CD8-positive, alpha-beta memory T cell (primary cell): Measurements from ENCODE around the gene LRRC74B. TPM values are rescaled to one million over a fixed set of nuclear protein-coding genes. Genes with fewer than 3 reads are reported as not detected.
"Not testable (repeated sequence)": the region's sequence is repeated elsewhere in the genome, so short reads cannot be mapped to it uniquely, and the experiment has no call there.

ENCODE experiments used
- CTCF ChIA-PET: fragments of 350-600 bp; sonication (Branson Sonifier 250); formaldehyde crosslinking; loops from one replicate; lab custom pipeline; 2021; ENCODE audit warnings: antibody characterized with exemption; lab: Charles Lee
- POLR2A ChIA-PET: fragments of 350-600 bp; sonication (Branson Sonifier 250); formaldehyde crosslinking; loops from one replicate; lab custom pipeline; 2021; ENCODE audit warnings: antibody characterized with exemption; lab: Charles Lee
- DNase-seq, 5 donors: peaks; one replicate each; pipeline versions ENCODE4 v3.0.0 to v3.0.0-alpha.2; 2020 to 2022; ENCODE audit warnings: mixed read lengths in 1 of 5
- H3K27ac ChIP-seq: one replicate; pipeline ENCODE4 v1.7.0; 2013; ENCODE audit warnings: low read depth, mild to moderate bottlenecking, low read length, moderate library complexity
- H3K27me3 ChIP-seq: 2 replicates; pipeline ENCODE4 v1.7.0; 2013; ENCODE audit warnings: low read length, mild to moderate bottlenecking; ENCODE audit not compliant: insufficient read depth, poor library complexity, severe bottlenecking
- H3K36me3 ChIP-seq: 2 replicates; pipeline ENCODE4 v1.7.0; 2013; ENCODE audit warnings: mild to moderate bottlenecking, low read length, moderate library complexity; ENCODE audit not compliant: insufficient read depth
- H3K4me1 ChIP-seq: 2 replicates; pipeline ENCODE4 v1.7.0; 2013; ENCODE audit warnings: mild to moderate bottlenecking, low read length, moderate library complexity; ENCODE audit not compliant: insufficient read depth
- H3K4me3 ChIP-seq: 2 replicates; pipeline ENCODE4 v1.7.0; 2013; ENCODE audit warnings: mild to moderate bottlenecking, low read length
- H3K9me3 ChIP-seq: 2 replicates; pipeline ENCODE4 v1.7.0; 2013; ENCODE audit warnings: mild to moderate bottlenecking, low read length
- H3K27ac Mint-ChIP-seq, 8 donors: one replicate each; pipeline ENCODE4 v1.8.0; 2020 to 2021; ENCODE audit warnings: mixed read lengths in 8 of 8, mild to moderate bottlenecking in 6 of 8, inconsistent platforms in 3 of 8, moderate library complexity in 3 of 8
- H3K27me3 Mint-ChIP-seq, 2 donors: one replicate each; pipeline ENCODE4 v1.8.0; 2020 to 2021; ENCODE audit warnings: mixed read lengths in 2 of 2, mild to moderate bottlenecking in 1 of 2, moderate library complexity in 1 of 2
- H3K36me3 Mint-ChIP-seq, 3 donors: one replicate each; pipeline ENCODE4 v1.8.0; 2020 to 2021; ENCODE audit warnings: mixed read lengths in 3 of 3, inconsistent platforms in 1 of 3, mild to moderate bottlenecking in 1 of 3
- H3K4me1 Mint-ChIP-seq, 3 donors: one replicate each; pipeline ENCODE4 v1.8.0; 2020 to 2021; ENCODE audit warnings: mixed read lengths in 3 of 3, inconsistent platforms in 1 of 3, mild to moderate bottlenecking in 1 of 3
- H3K4me3 Mint-ChIP-seq, 7 donors: one replicate each; pipeline ENCODE4 v1.8.0; 2020 to 2021; ENCODE audit warnings: mixed read lengths in 7 of 7, mild to moderate bottlenecking in 6 of 7, moderate library complexity in 4 of 7, inconsistent platforms in 2 of 7
- H3K9me3 Mint-ChIP-seq, 5 donors: one replicate each; pipeline ENCODE4 v1.8.0; 2020 to 2022; ENCODE audit warnings: mixed read lengths in 5 of 5, mild to moderate bottlenecking in 3 of 5, moderate library complexity in 2 of 5, inconsistent platforms in 1 of 5
- polyA plus RNA-seq: library from polyadenylated mRNA; unstranded; fragments of 300-500 nt; fragmentation: Illumina TruSeq; gene quantifications from one replicate; pipeline ENCODE4 v1.2.3, GENCODE V29; 2021
- total RNA-seq, 2 experiments: library from RNA; stranded (reverse); gene quantifications; one replicate each; pipeline ENCODE4 v1.2.3, GENCODE V29; 2021

Gene LRRC74B
- total and polyA plus RNA-seq, 3 experiments from 2014 or later, result not detected

GRCh38 chr22:21032037-21032867 lies 13.5 kb upstream of the LRRC74B start, which contains the start of gene SLC7A4:
TSS of gene SLC7A4 (minus strand) at chr22:21032561. CDS start at chr22:21031812, 749 bp downstream.
- Mint-ChIP-seq H3K36me3 (no peaks in the 10 kb centered on the region), H3K9me3 (no peaks in the 10 kb centered on the region), H3K4me1 (peaks cover 3 to 21% (median 4%) of the 10 kb centered on the region in 3 donors), H3K27ac (no peak within 1 kb of the TSS), H3K27me3 (peaks cover 33 to 34% of the 10 kb centered on the region in 2 donors), H3K4me3 (peak within 1 kb of the TSS in 5 of 7 donors; percentile 15 to 84 (median 43))
- Histone ChIP-seq H3K4me1 (no peaks in the 10 kb centered on the region), H3K27me3 (peaks cover 18% of the 10 kb centered on the region), H3K4me3 (no peak within 1 kb of the TSS), H3K36me3 (no peaks in the 10 kb centered on the region), H3K9me3 (no peaks in the 10 kb centered on the region), H3K27ac (no peak within 1 kb of the TSS)
- ChIA-PET POLR2A (no interaction called here), CTCF (interaction anchor here (0.9 kb wide), 1 partner anchor 1225 kb away, joined by 4 read pairs; no protein-coding TSS in a partner anchor)
- DNase-seq, result no peak

GRCh38 chr22:21032868-21033688 lies 12.7 kb upstream of the LRRC74B start:
- peaks cover 3 to 21% (median 4%) of the 10 kb centered on the region in 3 donors for H3K4me1 Mint-ChIP-seq
- Histone ChIP-seq H3K27me3 (peaks cover 18% of the 10 kb centered on the region), H3K27ac (no peak overlapping the region), H3K4me1 (peaks cover 3% of the 10 kb centered on the region), H3K9me3 (no peaks in the 10 kb centered on the region), H3K36me3 (no peaks in the 10 kb centered on the region), H3K4me3 (no peak overlapping the region)
- H3K27me3 Mint-ChIP-seq, result peaks cover 34% of the 10 kb centered on the region in 2 donors
- ChIA-PET CTCF (interaction anchor here (0.9 kb wide), 1 partner anchor 1226 kb away, joined by 4 read pairs; no protein-coding TSS in a partner anchor), POLR2A (no interaction called here)
- H3K36me3 Mint-ChIP-seq, result no peaks in the 10 kb centered on the region
- DNase-seq, result no peak
- peak overlapping the region in 2 of 7 donors; percentile 43 to 68 for H3K4me3 Mint-ChIP-seq
- H3K9me3 Mint-ChIP-seq, result no peaks in the 10 kb centered on the region
- no peak overlapping the region for H3K27ac Mint-ChIP-seq

DNA sequence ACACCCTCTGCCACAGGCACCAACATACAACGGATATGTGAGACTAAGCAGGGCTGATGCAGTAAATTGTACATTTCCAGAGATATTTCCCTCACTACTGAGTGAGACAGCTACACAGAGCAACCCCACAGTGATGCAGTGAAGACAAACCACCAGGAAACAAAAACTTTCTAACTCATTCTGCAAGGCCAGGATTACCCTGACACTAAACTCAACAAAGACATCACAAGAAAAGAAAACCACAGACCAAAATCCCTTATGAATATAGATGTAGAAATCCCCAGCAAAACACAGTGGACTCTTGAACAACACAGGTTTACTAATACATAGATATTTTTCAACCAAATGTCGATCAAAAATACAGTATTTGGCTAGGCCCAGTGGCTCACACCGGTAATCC lies 11.9 kb upstream of the LRRC74B start:
- POLR2A ChIA-PET, result no interaction called here
- CTCF ChIA-PET, result no interaction called here

GRCh38 chr22:21034989-21035388 lies 10.8 kb upstream of the LRRC74B start:
- H3K9me3 ChIP-seq, result no peaks in the 10 kb centered on the region
- Mint-ChIP-seq H3K4me1 (peaks cover 3 to 21% (median 4%) of the 10 kb centered on the region in 3 donors), H3K9me3 (no peaks in the 10 kb centered on the region), H3K4me3 (no peak overlapping the region), H3K36me3 (no peaks in the 10 kb centered on the region), H3K27ac (no peak overlapping the region), H3K27me3 (peaks cover 35 to 36% of the 10 kb centered on the region in 2 donors)
- no peaks in the 10 kb centered on the region for H3K36me3 ChIP-seq
- H3K27ac ChIP-seq, result no peak overlapping the region
- POLR2A ChIA-PET, result no interaction called here
- H3K4me1 ChIP-seq, result peaks cover 9% of the 10 kb centered on the region
- CTCF ChIA-PET, result no interaction called here
- peaks cover 18% of the 10 kb centered on the region for H3K27me3 ChIP-seq
- peak in 1 of 5 donors; percentile 17 for DNase-seq
- no peak overlapping the region for H3K4me3 ChIP-seq

More for the DNA sequence above, 11.9 kb upstream of the LRRC74B start:
- Histone ChIP-seq H3K27ac (no peak overlapping the region), H3K9me3 (no peaks in the 10 kb centered on the region), H3K36me3 (no peaks in the 10 kb centered on the region), H3K4me3 (no peak overlapping the region), H3K4me1 (peaks cover 9% of the 10 kb centered on the region), H3K27me3 (peaks cover 18% of the 10 kb centered on the region)
- peaks cover 3 to 21% (median 4%) of the 10 kb centered on the region in 3 donors for H3K4me1 Mint-ChIP-seq
- peak overlapping the region in 1 of 8 donors; percentile 38 for H3K27ac Mint-ChIP-seq
- H3K36me3 Mint-ChIP-seq, result no peaks in the 10 kb centered on the region
- no peaks in the 10 kb centered on the region for H3K9me3 Mint-ChIP-seq
- no peak overlapping the region for H3K4me3 Mint-ChIP-seq
- DNase-seq, result no peak
- peaks cover 38 to 40% of the 10 kb centered on the region in 2 donors for H3K27me3 Mint-ChIP-seq

DNA sequence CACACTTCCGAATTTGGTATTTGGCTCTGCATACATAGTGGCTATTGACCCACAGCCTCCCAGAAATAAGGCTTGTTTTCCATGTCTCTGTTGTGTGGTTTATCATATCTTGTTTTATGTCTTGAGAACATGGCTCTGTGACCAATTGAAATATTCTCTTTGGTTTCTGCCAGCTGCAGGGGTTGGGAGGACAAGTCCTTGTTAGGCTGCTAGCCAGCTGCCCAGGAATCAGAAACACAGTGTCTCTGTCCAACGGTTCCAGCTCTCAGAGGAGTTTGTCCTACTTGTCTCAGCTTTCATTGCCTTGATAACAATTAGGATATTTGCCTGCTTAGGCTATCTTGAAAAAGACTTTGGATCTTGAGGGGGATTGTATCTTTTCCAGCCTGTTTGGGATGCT lies 7.3 kb upstream of the LRRC74B start:
- Mint-ChIP-seq H3K27me3 (peaks cover 26 to 34% of the 10 kb centered on the region in 2 donors), H3K27ac (no peak overlapping the region), H3K36me3 (no peaks in the 10 kb centered on the region), H3K9me3 (no peaks in the 10 kb centered on the region), H3K4me3 (no peak overlapping the region), H3K4me1 (peaks cover 3 to 5% (median 4%) of the 10 kb centered on the region in 3 donors)
- H3K27ac ChIP-seq, result peak overlapping the region; percentile 11
- no peak overlapping the region for H3K4me3 ChIP-seq
- POLR2A ChIA-PET, result no interaction called here
- no peaks in the 10 kb centered on the region for H3K36me3 ChIP-seq
- H3K9me3 ChIP-seq, result no peaks in the 10 kb centered on the region
- peaks cover 9% of the 10 kb centered on the region for H3K4me1 ChIP-seq
- CTCF ChIA-PET, result no interaction called here
- H3K27me3 ChIP-seq, result peaks cover 2% of the 10 kb centered on the region
- DNase-seq, result no peak

- H3K27me3 ChIP-seq, H3K36me3 ChIP-seq, H3K27ac ChIP-seq, POLR2A ChIA-PET, H3K9me3 ChIP-seq, H3K9me3 Mint-ChIP-seq, H3K27ac Mint-ChIP-seq, CTCF ChIA-PET, H3K36me3 Mint-ChIP-seq, H3K4me1 ChIP-seq, DNase-seq, H3K4me3 ChIP-seq, H3K4me3 Mint-ChIP-seq: not testable (repeated sequence)
- peaks cover 5 to 11% (median 11%) of the 10 kb centered on the region in 3 donors for H3K4me1 Mint-ChIP-seq
- peaks cover 22 to 37% of the 10 kb centered on the region in 2 donors for H3K27me3 Mint-ChIP-seq
Observed at GRCh38 chr22:21039158-21039557, 6.6 kb upstream of the LRRC74B start.

- no peak overlapping the region for H3K27ac ChIP-seq
- Mint-ChIP-seq H3K27me3 (peaks cover 14 to 39% of the 10 kb centered on the region in 2 donors), H3K9me3 (no peaks in the 10 kb centered on the region), H3K36me3 (no peaks in the 10 kb centered on the region), H3K27ac (no peak overlapping the region), H3K4me1 (peaks cover 19 to 28% (median 26%) of the 10 kb centered on the region in 3 donors), H3K4me3 (no peak overlapping the region)
- DNase-seq, result no peak
- peaks cover 20% of the 10 kb centered on the region for H3K4me1 ChIP-seq
- no peaks in the 10 kb centered on the region for H3K36me3 ChIP-seq
- ChIA-PET CTCF (no interaction called here), POLR2A (no interaction called here)
- peaks cover 9% of the 10 kb centered on the region for H3K27me3 ChIP-seq
- H3K4me3 ChIP-seq, result no peak overlapping the region
- H3K9me3 ChIP-seq, result no peaks in the 10 kb centered on the region
Observed at GRCh38 chr22:21041937-21042336, 3.8 kb upstream of the LRRC74B start.
